SK-N-SH treated with all-trans-retinoic acid at 6 μM for 48 hours (cell line): ENCODE data around the gene OR6C4.

Source experiments
- CREB5 ChIP-seq: fragments of 250-450 bp; sonication (Bioruptor Pico); IDR thresholded peaks from 2 replicates; pipeline ENCODE4 v1.5.1; 2020; ENCODE audit warnings: low read depth, mild to moderate bottlenecking, moderate library complexity
- CSRNP3 ChIP-seq: fragments of 250-450 bp; sonication (Bioruptor Pico); IDR thresholded peaks from 2 replicates; pipeline ENCODE4 v1.5.1; 2021; ENCODE audit warnings: mild to moderate bottlenecking, moderate library complexity
- ISL1 ChIP-seq: fragments of 250-450 bp; sonication (Bioruptor Pico); IDR thresholded peaks from 2 replicates; pipeline ENCODE4 v2.1.2; 2022; ENCODE audit warnings: mild to moderate bottlenecking, moderate library complexity
- OSR1 ChIP-seq: fragments of 250-450 bp; sonication (Bioruptor Pico); IDR thresholded peaks from 2 replicates; pipeline ENCODE4 v1.8.0; 2022; ENCODE audit warnings: moderate library complexity, mild to moderate bottlenecking, inconsistent platforms
- POU6F1 ChIP-seq: fragments of 250-450 bp; sonication (Bioruptor Pico); IDR thresholded peaks from 2 replicates; pipeline ENCODE4 v1.8.0; 2021; ENCODE audit warnings: low read depth, mild to moderate bottlenecking, moderate library complexity, borderline replicate concordance
- PPARA ChIP-seq: fragments of 250-450 bp; sonication (Bioruptor Pico); IDR thresholded peaks from 2 replicates; pipeline ENCODE4 v1.5.0; 2020; ENCODE audit warnings: mild to moderate bottlenecking, borderline replicate concordance
- RARB ChIP-seq: fragments of 250-450 bp; sonication (Bioruptor Pico); IDR thresholded peaks from 2 replicates; pipeline ENCODE4 v1.8.0; 2021; ENCODE audit warnings: mild to moderate bottlenecking, moderate library complexity
- TCF4 ChIP-seq: fragments of 250-450 bp; sonication (Bioruptor Pico); IDR thresholded peaks from 2 replicates; pipeline ENCODE4 v1.8.0; 2021; ENCODE audit warnings: mild to moderate bottlenecking, moderate library complexity, borderline replicate concordance
- TOX ChIP-seq: fragments of 250-450 bp; sonication (Bioruptor Pico); IDR thresholded peaks from 2 replicates; pipeline ENCODE4 v1.8.0; 2021; ENCODE audit warnings: mild to moderate bottlenecking, moderate library complexity, borderline replicate concordance
- ZC3H10 ChIP-seq: fragments of 250-450 bp; sonication (Bioruptor Pico); IDR thresholded peaks from 2 replicates; pipeline ENCODE4 v1.5.1; 2021; ENCODE audit warnings: mild to moderate bottlenecking, moderate library complexity
- ZFP3 ChIP-seq: fragments of 250-450 bp; sonication (Bioruptor Pico); IDR thresholded peaks from 2 replicates; pipeline ENCODE4 v1.5.0; 2020; ENCODE audit warnings: mild to moderate bottlenecking, moderate library complexity
- ZFP30 ChIP-seq: fragments of 450-650 bp; formaldehyde crosslinking; IDR thresholded peaks from 2 replicates; pipeline ENCODE4 v1.5.0; 2022; ENCODE audit warnings: mild to moderate bottlenecking, moderate library complexity
- ZNF8 ChIP-seq: fragments of 450-650 bp; formaldehyde crosslinking; IDR thresholded peaks from 2 replicates; pipeline ENCODE4 v1.5.0; 2020; ENCODE audit warnings: mild to moderate bottlenecking, moderate library complexity

- TF ChIP-seq ZNF8 (CRISPR knock-in tag): no peak
- no peak for TF ChIP-seq ZC3H10
- no peak for TF ChIP-seq PPARA (CRISPR knock-in tag)
- TF ChIP-seq TCF4 (CRISPR knock-in tag): no peak
- no peak for TF ChIP-seq ZFP30 (CRISPR knock-in tag)
- TF ChIP-seq ZFP3 (CRISPR knock-in tag): no peak
- TF ChIP-seq CREB5: no peak
- no peak for TF ChIP-seq ISL1 (CRISPR knock-in tag)
- TF ChIP-seq RARB: no peak
- TF ChIP-seq TOX (CRISPR knock-in tag): no peak
- no peak for TF ChIP-seq POU6F1 (CRISPR knock-in tag)
- no peak for TF ChIP-seq OSR1 (CRISPR knock-in tag)
- no peak for TF ChIP-seq CSRNP3 (CRISPR knock-in tag)
Measured at GRCh38 chr12:55582066-55582465, 32.7 kb downstream of the OR6C4 start.
